Measurements from ENCODE around the gene MAD1L1.
"Not testable (repeated sequence)": the region's sequence is repeated elsewhere in the genome, so short reads cannot be mapped to it uniquely, and the experiment has no call there.

MAD1L1 gene

GRCh38 chr7:1815551-1816281 lies 417.0 kb downstream of the MAD1L1 start:
- DNase-seq: not testable (repeated sequence)

- DNase-seq: no peak
These were observed 417.7 kb downstream of the MAD1L1 start for GRCh38 chr7:1815051-1815481.

GRCh38 chr7:1814089-1814811 lies 418.5 kb downstream of the MAD1L1 start:
- no peak for DNase-seq

- DNase-seq: no peak
These were observed 419.2 kb downstream of the MAD1L1 start for GRCh38 chr7:1813394-1814088.

- DNase-seq: no peak
These were observed 420.0 kb downstream of the MAD1L1 start for GRCh38 chr7:1812509-1813393.

GRCh38 chr7:1811850-1812508 lies 420.8 kb downstream of the MAD1L1 start:
- DNase-seq: no peak

GRCh38 chr7:1810961-1811849 lies 421.5 kb downstream of the MAD1L1 start:
- DNase-seq: no peak

GRCh38 chr7:1810521-1810920 lies 422.2 kb downstream of the MAD1L1 start:
- DNase-seq: no peak

- no peak for DNase-seq
These were observed 423.0 kb downstream of the MAD1L1 start for GRCh38 chr7:1809601-1810258.

- DNase-seq: no peak
These were observed 423.7 kb downstream of the MAD1L1 start for GRCh38 chr7:1809070-1809469.

GRCh38 chr7:1807821-1808600 lies 424.7 kb downstream of the MAD1L1 start:
- no peak for DNase-seq

- no peak for DNase-seq
These were observed 426.4 kb downstream of the MAD1L1 start for GRCh38 chr7:1806354-1806753.

GRCh38 chr7:1804310-1804709 lies 428.4 kb downstream of the MAD1L1 start:
- DNase-seq: no peak

- no peak for DNase-seq
These were observed 429.8 kb downstream of the MAD1L1 start for GRCh38 chr7:1802899-1803298.

GRCh38 chr7:1800902-1801301 lies 431.8 kb downstream of the MAD1L1 start:
- DNase-seq: no peak

GRCh38 chr7:1798191-1798590 lies 434.6 kb downstream of the MAD1L1 start:
- no peak for DNase-seq

- no peak for DNase-seq
These were observed 437.7 kb downstream of the MAD1L1 start for GRCh38 chr7:1794888-1795542.

GRCh38 chr7:1787681-1788235 lies 445.0 kb downstream of the MAD1L1 start:
- no peak for DNase-seq

GRCh38 chr7:1787241-1787640 lies 445.5 kb downstream of the MAD1L1 start:
- no peak for DNase-seq
